ENCODE measurements around the gene SMIM41.

DNA sequence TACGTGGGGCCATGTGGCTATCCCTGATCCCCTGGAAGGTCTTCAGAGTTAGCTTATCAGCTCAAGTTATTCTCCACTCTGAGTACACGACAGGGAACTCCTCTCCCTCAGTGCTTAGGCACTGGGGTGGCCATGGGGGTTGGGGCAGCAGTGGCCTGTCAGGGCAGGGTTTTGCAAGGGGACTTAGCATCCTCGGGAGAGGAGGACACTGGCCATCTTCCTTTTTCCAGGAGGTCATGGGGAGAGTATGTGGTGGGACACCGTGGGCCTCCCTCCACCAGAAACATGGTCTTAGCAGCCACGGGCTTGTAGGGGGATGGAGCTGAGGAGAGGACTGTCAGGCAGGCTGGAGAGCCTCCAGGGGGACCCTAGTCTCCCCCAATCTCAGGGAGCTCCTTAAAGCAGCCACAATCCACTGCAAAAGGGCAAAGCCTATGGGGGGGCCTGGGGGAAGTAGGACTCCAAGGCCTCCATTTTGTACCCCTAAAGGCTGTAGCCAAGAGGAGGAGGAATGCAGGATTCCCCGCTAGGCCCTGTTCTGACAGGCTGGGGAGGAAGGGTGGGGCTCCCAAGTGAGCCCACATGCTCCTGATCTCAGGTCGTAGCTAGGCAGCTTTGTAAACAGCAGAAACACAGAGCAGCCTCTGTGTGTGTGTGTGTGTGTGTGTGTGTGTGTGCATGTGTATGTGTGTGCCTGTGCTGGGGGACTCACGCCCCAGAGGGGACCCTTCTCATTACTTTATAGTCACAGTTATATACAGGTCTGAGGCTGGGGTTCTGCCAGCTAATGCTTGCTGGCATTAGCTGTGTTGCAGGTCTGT lies 75.8 kb downstream of the SMIM41 start:
- no peak for TF ChIP-seq GABPA (IDR thresholded peaks at IDR 0.05 in 1 of 2, conservative IDR thresholded peaks at IDR 0.05 in 1 of 2)
- TF ChIP-seq TAF1 (conservative IDR thresholded peaks at IDR 0.05), result no peak
- no peak for TF ChIP-seq HNF4G (IDR thresholded peaks at IDR 0.05)
- TF ChIP-seq, protein P1, sequence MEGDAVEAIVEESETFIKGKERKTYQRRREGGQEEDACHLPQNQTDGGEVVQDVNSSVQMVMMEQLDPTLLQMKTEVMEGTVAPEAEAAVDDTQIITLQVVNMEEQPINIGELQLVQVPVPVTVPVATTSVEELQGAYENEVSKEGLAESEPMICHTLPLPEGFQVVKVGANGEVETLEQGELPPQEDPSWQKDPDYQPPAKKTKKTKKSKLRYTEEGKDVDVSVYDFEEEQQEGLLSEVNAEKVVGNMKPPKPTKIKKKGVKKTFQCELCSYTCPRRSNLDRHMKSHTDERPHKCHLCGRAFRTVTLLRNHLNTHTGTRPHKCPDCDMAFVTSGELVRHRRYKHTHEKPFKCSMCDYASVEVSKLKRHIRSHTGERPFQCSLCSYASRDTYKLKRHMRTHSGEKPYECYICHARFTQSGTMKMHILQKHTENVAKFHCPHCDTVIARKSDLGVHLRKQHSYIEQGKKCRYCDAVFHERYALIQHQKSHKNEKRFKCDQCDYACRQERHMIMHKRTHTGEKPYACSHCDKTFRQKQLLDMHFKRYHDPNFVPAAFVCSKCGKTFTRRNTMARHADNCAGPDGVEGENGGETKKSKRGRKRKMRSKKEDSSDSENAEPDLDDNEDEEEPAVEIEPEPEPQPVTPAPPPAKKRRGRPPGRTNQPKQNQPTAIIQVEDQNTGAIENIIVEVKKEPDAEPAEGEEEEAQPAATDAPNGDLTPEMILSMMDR (IDR thresholded peaks at IDR 0.05; ENCODE audit: low read depth, low read length, missing input control), result no peak
- TF ChIP-seq, protein P2, sequence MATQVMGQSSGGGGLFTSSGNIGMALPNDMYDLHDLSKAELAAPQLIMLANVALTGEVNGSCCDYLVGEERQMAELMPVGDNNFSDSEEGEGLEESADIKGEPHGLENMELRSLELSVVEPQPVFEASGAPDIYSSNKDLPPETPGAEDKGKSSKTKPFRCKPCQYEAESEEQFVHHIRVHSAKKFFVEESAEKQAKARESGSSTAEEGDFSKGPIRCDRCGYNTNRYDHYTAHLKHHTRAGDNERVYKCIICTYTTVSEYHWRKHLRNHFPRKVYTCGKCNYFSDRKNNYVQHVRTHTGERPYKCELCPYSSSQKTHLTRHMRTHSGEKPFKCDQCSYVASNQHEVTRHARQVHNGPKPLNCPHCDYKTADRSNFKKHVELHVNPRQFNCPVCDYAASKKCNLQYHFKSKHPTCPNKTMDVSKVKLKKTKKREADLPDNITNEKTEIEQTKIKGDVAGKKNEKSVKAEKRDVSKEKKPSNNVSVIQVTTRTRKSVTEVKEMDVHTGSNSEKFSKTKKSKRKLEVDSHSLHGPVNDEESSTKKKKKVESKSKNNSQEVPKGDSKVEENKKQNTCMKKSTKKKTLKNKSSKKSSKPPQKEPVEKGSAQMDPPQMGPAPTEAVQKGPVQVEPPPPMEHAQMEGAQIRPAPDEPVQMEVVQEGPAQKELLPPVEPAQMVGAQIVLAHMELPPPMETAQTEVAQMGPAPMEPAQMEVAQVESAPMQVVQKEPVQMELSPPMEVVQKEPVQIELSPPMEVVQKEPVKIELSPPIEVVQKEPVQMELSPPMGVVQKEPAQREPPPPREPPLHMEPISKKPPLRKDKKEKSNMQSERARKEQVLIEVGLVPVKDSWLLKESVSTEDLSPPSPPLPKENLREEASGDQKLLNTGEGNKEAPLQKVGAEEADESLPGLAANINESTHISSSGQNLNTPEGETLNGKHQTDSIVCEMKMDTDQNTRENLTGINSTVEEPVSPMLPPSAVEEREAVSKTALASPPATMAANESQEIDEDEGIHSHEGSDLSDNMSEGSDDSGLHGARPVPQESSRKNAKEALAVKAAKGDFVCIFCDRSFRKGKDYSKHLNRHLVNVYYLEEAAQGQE (IDR thresholded peaks at IDR 0.05), result no peak
- TF ChIP-seq JUND (IDR thresholded peaks at IDR 0.05), result no peak
- TF ChIP-seq, protein P3, sequence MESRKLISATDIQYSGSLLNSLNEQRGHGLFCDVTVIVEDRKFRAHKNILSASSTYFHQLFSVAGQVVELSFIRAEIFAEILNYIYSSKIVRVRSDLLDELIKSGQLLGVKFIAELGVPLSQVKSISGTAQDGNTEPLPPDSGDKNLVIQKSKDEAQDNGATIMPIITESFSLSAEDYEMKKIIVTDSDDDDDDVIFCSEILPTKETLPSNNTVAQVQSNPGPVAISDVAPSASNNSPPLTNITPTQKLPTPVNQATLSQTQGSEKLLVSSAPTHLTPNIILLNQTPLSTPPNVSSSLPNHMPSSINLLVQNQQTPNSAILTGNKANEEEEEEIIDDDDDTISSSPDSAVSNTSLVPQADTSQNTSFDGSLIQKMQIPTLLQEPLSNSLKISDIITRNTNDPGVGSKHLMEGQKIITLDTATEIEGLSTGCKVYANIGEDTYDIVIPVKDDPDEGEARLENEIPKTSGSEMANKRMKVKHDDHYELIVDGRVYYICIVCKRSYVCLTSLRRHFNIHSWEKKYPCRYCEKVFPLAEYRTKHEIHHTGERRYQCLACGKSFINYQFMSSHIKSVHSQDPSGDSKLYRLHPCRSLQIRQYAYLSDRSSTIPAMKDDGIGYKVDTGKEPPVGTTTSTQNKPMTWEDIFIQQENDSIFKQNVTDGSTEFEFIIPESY (IDR thresholded peaks at IDR 0.05), result no peak
- no peak for TF ChIP-seq YY1 (IDR thresholded peaks at IDR 0.05)
- TF ChIP-seq EGR1 (IDR thresholded peaks at IDR 0.05; ENCODE audit: low read depth in 2 of 2), result no peak
